DOHH2 (cell line): ENCODE results near the gene OR5AK2.

Experiments
- H3F3A ChIP-seq: fragments of 200-600 bp; sonication (generic), shearing (Covaris generic); 2 replicates; pipeline ENCODE4 v1.6.0; 2016; ENCODE audit warnings: antibody characterized with exemption, mild to moderate bottlenecking; ENCODE audit not compliant: control insufficient read depth, insufficient read depth
- H3K27ac ChIP-seq: fragments of 200-600 bp; sonication (generic); 2 replicates; pipeline ENCODE4 v1.5.1; 2014; ENCODE audit warnings: low read depth, mild to moderate bottlenecking, low read length, moderate library complexity
- H3K27me3 ChIP-seq: fragments of 200-600 bp; sonication (generic); 2 replicates; pipeline ENCODE4 v1.6.1; 2014; ENCODE audit warnings: mild to moderate bottlenecking, low read length, mixed read lengths; ENCODE audit not compliant: control insufficient read depth
- H3K36me3 ChIP-seq: fragments of 200-600 bp; sonication (generic); 2 replicates; pipeline ENCODE4 v1.6.1; 2014; ENCODE audit warnings: mild to moderate bottlenecking, low read length, moderate library complexity, mixed read lengths; ENCODE audit not compliant: control insufficient read depth
- H3K4me1 ChIP-seq: fragments of 200-600 bp; sonication (generic); 2 replicates; pipeline ENCODE4 v1.6.1; 2014; ENCODE audit warnings: mild to moderate bottlenecking, low read length, mixed read lengths; ENCODE audit not compliant: control insufficient read depth
- H3K4me2 ChIP-seq: fragments of 200-600 bp; sonication (generic); 2 replicates; pipeline ENCODE4 v1.6.0; 2014; ENCODE audit warnings: mild to moderate bottlenecking, low read length, moderate library complexity
- H3K4me3 ChIP-seq: fragments of 200-600 bp; sonication (generic); 2 replicates; pipeline ENCODE4 v1.5.1; 2014; ENCODE audit warnings: mild to moderate bottlenecking, low read length, mixed read lengths
- H3K79me2 ChIP-seq: fragments of 200-600 bp; sonication (generic); 2 replicates; pipeline ENCODE4 v1.6.1; 2014; ENCODE audit warnings: mild to moderate bottlenecking, low read length, mixed read lengths; ENCODE audit not compliant: control insufficient read depth
- H3K9me2 ChIP-seq: fragments of 200-600 bp; sonication (generic); replicated peaks from 2 replicates; pipeline ENCODE4 v1.6.1; 2014; ENCODE audit warnings: mild to moderate bottlenecking, low read length, mixed read lengths; ENCODE audit not compliant: control insufficient read depth
- H3K9me3 ChIP-seq: fragments of 200-600 bp; sonication (generic); 2 replicates; pipeline ENCODE4 v1.6.1; 2014; ENCODE audit warnings: antibody characterized with exemption, low read length, mixed read lengths; ENCODE audit not compliant: control insufficient read depth, insufficient read depth
- H4K20me1 ChIP-seq: fragments of 200-600 bp; sonication (generic); 2 replicates; pipeline ENCODE4 v1.6.0; 2014; ENCODE audit warnings: low read depth, mild to moderate bottlenecking, antibody characterized with exemption, low read length, moderate library complexity; ENCODE audit not compliant: control insufficient read depth, insufficient read depth
- EZH2phosphoT487 ChIP-seq: fragments of 200-600 bp; sonication (generic); IDR thresholded peaks from 2 replicates; pipeline ENCODE4 v1.6.1; 2017; ENCODE audit warnings: borderline replicate concordance, mild to moderate bottlenecking, antibody characterized with exemption, low read length, moderate library complexity, mixed read lengths
- TF ChIP-seq, protein P1 (sequence below): fragments of 200-600 bp; sonication (generic); IDR thresholded peaks from one replicate; pipeline ENCODE4 v1.5.1; 2014; ENCODE audit warnings: antibody characterized with exemption, mild to moderate bottlenecking, low read depth, low read length; ENCODE audit not compliant: poor library complexity, severe bottlenecking

Gene OR5AK2

DNA sequence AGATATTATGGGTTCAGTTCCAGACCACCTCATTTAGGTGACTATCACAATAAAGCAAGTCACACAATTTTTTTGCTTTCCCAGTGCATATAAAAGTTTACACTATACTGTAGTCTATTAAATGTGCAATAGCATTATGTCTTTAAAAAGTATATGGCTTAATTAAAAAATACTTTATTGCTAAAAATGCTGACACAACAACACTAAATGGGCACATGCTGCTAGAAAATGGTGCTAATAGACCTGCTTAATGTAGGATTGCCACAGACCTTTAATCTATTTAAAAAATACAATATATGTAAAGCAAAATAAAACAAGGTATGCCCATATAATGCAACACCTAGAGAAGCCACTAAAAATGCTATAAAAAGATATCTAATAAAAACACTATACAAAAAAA is 27.1 kb upstream of the OR5AK2 start:
- Histone ChIP-seq H3K27ac (no peak overlapping the region), H3K4me1 (no peaks in the 10 kb centered on the region), H3K27me3 (no peaks in the 10 kb centered on the region), H3K36me3 (no peaks in the 10 kb centered on the region), H3K4me2 (no peak overlapping the region), H3K9me2 (no peaks in the 10 kb centered on the region), H3F3A (no peaks in the 10 kb centered on the region), H4K20me1 (no peaks in the 10 kb centered on the region), H3K9me3 (no peaks in the 10 kb centered on the region), H3K79me2 (no peaks in the 10 kb centered on the region), H3K4me3 (no peak overlapping the region)
- TF ChIP-seq EZH2phosphoT487: no peak
- TF ChIP-seq, protein P1, sequence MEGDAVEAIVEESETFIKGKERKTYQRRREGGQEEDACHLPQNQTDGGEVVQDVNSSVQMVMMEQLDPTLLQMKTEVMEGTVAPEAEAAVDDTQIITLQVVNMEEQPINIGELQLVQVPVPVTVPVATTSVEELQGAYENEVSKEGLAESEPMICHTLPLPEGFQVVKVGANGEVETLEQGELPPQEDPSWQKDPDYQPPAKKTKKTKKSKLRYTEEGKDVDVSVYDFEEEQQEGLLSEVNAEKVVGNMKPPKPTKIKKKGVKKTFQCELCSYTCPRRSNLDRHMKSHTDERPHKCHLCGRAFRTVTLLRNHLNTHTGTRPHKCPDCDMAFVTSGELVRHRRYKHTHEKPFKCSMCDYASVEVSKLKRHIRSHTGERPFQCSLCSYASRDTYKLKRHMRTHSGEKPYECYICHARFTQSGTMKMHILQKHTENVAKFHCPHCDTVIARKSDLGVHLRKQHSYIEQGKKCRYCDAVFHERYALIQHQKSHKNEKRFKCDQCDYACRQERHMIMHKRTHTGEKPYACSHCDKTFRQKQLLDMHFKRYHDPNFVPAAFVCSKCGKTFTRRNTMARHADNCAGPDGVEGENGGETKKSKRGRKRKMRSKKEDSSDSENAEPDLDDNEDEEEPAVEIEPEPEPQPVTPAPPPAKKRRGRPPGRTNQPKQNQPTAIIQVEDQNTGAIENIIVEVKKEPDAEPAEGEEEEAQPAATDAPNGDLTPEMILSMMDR: no peak

GRCh38 chr11:56967726-56968125 is 21.0 kb upstream of the OR5AK2 start:
- TF ChIP-seq, protein P1: no peak
- TF ChIP-seq EZH2phosphoT487: no peak
- Histone ChIP-seq H3K9me2 (no peaks in the 10 kb centered on the region), H3K4me2 (no peak overlapping the region), H3K4me1 (no peaks in the 10 kb centered on the region), H4K20me1 (no peaks in the 10 kb centered on the region), H3K27ac (no peak overlapping the region), H3F3A (no peaks in the 10 kb centered on the region), H3K79me2 (no peaks in the 10 kb centered on the region), H3K27me3 (no peaks in the 10 kb centered on the region), H3K9me3 (no peaks in the 10 kb centered on the region), H3K4me3 (no peak overlapping the region), H3K36me3 (no peaks in the 10 kb centered on the region)

DNA sequence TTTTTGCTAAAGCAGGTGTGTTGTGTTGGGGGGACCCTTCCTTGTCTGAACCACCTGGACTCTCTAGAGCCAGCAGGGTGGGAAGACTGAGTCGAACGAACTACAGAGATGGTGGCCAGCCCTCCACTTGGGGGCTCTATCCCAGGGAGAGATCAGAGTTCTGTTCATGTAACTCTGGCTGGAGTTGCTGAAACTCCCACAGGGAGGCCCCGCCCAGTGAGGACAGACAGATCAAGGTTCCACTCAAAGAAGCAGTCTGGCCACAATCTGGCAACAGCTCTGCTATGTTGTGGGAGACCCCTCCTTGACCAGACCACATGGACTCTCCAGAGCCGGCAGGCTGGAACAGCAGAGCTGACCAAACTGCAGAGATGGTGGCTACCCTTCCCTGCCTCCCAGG is 20.2 kb upstream of the OR5AK2 start:
- H3K4me3 ChIP-seq: no peak overlapping the region
- no peaks in the 10 kb centered on the region for H3K79me2 ChIP-seq
- H3K4me2 ChIP-seq: no peak overlapping the region
- H3K27ac ChIP-seq: no peak overlapping the region
- no peaks in the 10 kb centered on the region for H3K27me3 ChIP-seq
- no peaks in the 10 kb centered on the region for H3K9me2 ChIP-seq
- no peaks in the 10 kb centered on the region for H3K4me1 ChIP-seq
- H3K9me3 ChIP-seq: no peaks in the 10 kb centered on the region
- no peak for TF ChIP-seq EZH2phosphoT487
- TF ChIP-seq, protein P1: no peak
- H3K36me3 ChIP-seq: no peaks in the 10 kb centered on the region
- H3F3A ChIP-seq: no peaks in the 10 kb centered on the region
- H4K20me1 ChIP-seq: no peaks in the 10 kb centered on the region

- Histone ChIP-seq H4K20me1 (no peaks in the 10 kb centered on the region), H3K36me3 (no peaks in the 10 kb centered on the region), H3K4me3 (no peak overlapping the region), H3K9me2 (no peaks in the 10 kb centered on the region), H3K27ac (no peak overlapping the region), H3K4me1 (no peaks in the 10 kb centered on the region), H3K79me2 (no peaks in the 10 kb centered on the region), H3K4me2 (no peak overlapping the region), H3K27me3 (no peaks in the 10 kb centered on the region), H3K9me3 (no peaks in the 10 kb centered on the region), H3F3A (no peaks in the 10 kb centered on the region)
- no peak for TF ChIP-seq EZH2phosphoT487
- TF ChIP-seq, protein P1: no peak
Measured at GRCh38 chr11:56977314-56977713, 11.4 kb upstream of the OR5AK2 start.
